Endothelial cell of umbilical vein (primary cell): ENCODE results near the gene GDF11. TPM values are rescaled to one million over a fixed set of nuclear protein-coding genes. Genes with fewer than 3 reads are reported as not detected.

ENCODE experiments used
- BruUV-seq: library from RNA; stranded (reverse); fragments of 400-500 nt; replicated peaks from 2 replicates; lab custom pipeline; 2021; lab: Mats Ljungman, UMichigan
- CTCF ChIA-PET: fragments of 300-600, 350-600 bp; sonication (Branson Sonifier 250); formaldehyde crosslinking; loops from one replicate; lab custom pipeline; 2021; ENCODE audit warnings: antibody characterized with exemption, inconsistent platforms; lab: Charles Lee
- POLR2A ChIA-PET: fragments of 300-600, 350-600 bp; sonication (Branson Sonifier 250); formaldehyde crosslinking; loops from one replicate; lab custom pipeline; 2021; ENCODE audit warnings: antibody characterized with exemption, inconsistent platforms; lab: Charles Lee
- DNase-seq: peaks from one replicate; pipeline ENCODE4 v3.0.0-alpha.2; 2011; ENCODE audit warnings: low read depth, low spot score
- FAIRE-seq: peaks from 2 replicates; lab custom pipeline; 2011; peaks lifted over from hg19 to GRCh38; lab: Jason Lieb, UNC
- H2AFZ ChIP-seq: 2 replicates; pipeline ENCODE4 v1.6.0; 2012; ENCODE audit warnings: low read depth, low read length, control low read depth, inconsistent platforms
- H3K27ac ChIP-seq: 2 replicates; pipeline ENCODE4 v1.5.1; 2011; ENCODE audit warnings: low read depth, mild to moderate bottlenecking, control low read depth, low read length, moderate library complexity; ENCODE audit not compliant: insufficient read depth
- H3K27me3 ChIP-seq, 2 experiments: 2 replicates each; pipeline versions ENCODE4 v1.6.0 to v1.6.1; 2011; ENCODE audit warnings: low read length in 2 of 2, mixed read lengths in 1 of 2; ENCODE audit not compliant: control insufficient read depth in 2 of 2, insufficient read depth in 2 of 2
- H3K36me3 ChIP-seq, 2 experiments: 2 replicates in 1 of 2; 3 replicates in 1 of 2; pipeline ENCODE4 v1.5.1; 2011; ENCODE audit warnings: low read length in 2 of 2, mild to moderate bottlenecking in 1 of 2, moderate library complexity in 1 of 2; ENCODE audit not compliant: control insufficient read depth in 2 of 2, insufficient read depth in 2 of 2; ENCODE audit errors: extremely low read depth in 1 of 2
- H3K4me1 ChIP-seq: 3 replicates; pipeline ENCODE4 v1.5.1; 2011; ENCODE audit warnings: mild to moderate bottlenecking, low read length; ENCODE audit not compliant: control insufficient read depth, insufficient read depth; ENCODE audit errors: extremely low read depth
- H3K4me2 ChIP-seq: 2 replicates; pipeline ENCODE4 v1.6.1; 2011; ENCODE audit warnings: low read length, control low read depth, mixed read lengths; ENCODE audit not compliant: insufficient read depth
- H3K4me3 ChIP-seq, 3 experiments: fragments of 200-600 bp in 1 of 3; sonication (generic), shearing (Covaris generic) in 1 of 3; replicated peaks in 1 of 3; 2 replicates each; pipeline ENCODE4 v1.5.1; 2011 to 2016; ENCODE audit warnings: control low read depth in 3 of 3, low read length in 3 of 3, mild to moderate bottlenecking in 2 of 3, inconsistent platforms in 1 of 3, low read depth in 1 of 3, moderate library complexity in 1 of 3; ENCODE audit not compliant: insufficient read depth in 1 of 3
- H3K79me2 ChIP-seq: 2 replicates; pipeline ENCODE4 v1.6.0; 2012; ENCODE audit warnings: low read length, inconsistent platforms; ENCODE audit not compliant: control insufficient read depth, insufficient read depth
- H3K9ac ChIP-seq: replicated peaks from 2 replicates; pipeline ENCODE3; 2011; ENCODE audit warnings: low read length, control low read depth; ENCODE audit not compliant: insufficient read depth; ENCODE audit errors: extremely low read depth
- H3K9me1 ChIP-seq: replicated peaks from 3 replicates; pipeline ENCODE4 v1.6.0; 2011; ENCODE audit warnings: mild to moderate bottlenecking, low read length; ENCODE audit not compliant: control insufficient read depth, insufficient read depth; ENCODE audit errors: extremely low read depth
- H3K9me3 ChIP-seq: replicated peaks from 2 replicates; pipeline ENCODE4 v1.5.1; 2012; ENCODE audit warnings: low read length, inconsistent platforms; ENCODE audit not compliant: control insufficient read depth, insufficient read depth
- H4K20me1 ChIP-seq: replicated peaks from 2 replicates; pipeline ENCODE3; 2011; ENCODE audit warnings: mild to moderate bottlenecking, low read length; ENCODE audit not compliant: control insufficient read depth, insufficient read depth; ENCODE audit errors: extremely low read depth
- CTCF ChIP-seq, 2 donors: IDR thresholded peaks; 1 replicate in 1 of 2; 2 replicates in 1 of 2; pipeline ENCODE4 v1.5.1; 2011; ENCODE audit warnings: low read length in 2 of 2, mild to moderate bottlenecking in 2 of 2, moderate library complexity in 2 of 2, control low read depth in 1 of 2, inconsistent platforms in 1 of 2, low read depth in 1 of 2; ENCODE audit not compliant: insufficient read depth in 1 of 2; ENCODE audit errors: extremely low read depth in 1 of 2
- FOS ChIP-seq: IDR thresholded peaks from 2 replicates; pipeline ENCODE4 v1.6.1; 2011; ENCODE audit warnings: mild to moderate bottlenecking, low read length, moderate library complexity, borderline replicate concordance; ENCODE audit not compliant: insufficient read depth
- JUN ChIP-seq: IDR thresholded peaks from 2 replicates; pipeline ENCODE4 v1.6.1; 2011; ENCODE audit warnings: borderline replicate concordance, low read depth; ENCODE audit not compliant: insufficient read length, insufficient read depth
- MAX ChIP-seq: IDR thresholded peaks from 2 replicates; pipeline ENCODE4 v1.6.1; 2011; ENCODE audit not compliant: insufficient read depth, insufficient read length
- MYC ChIP-seq: IDR thresholded peaks from one replicate; pipeline ENCODE4 v1.6.1; 2011; ENCODE audit warnings: mild to moderate bottlenecking, low read depth, low read length
- POLR2A ChIP-seq: IDR thresholded peaks from 2 replicates; pipeline ENCODE4 v1.6.1; 2012; ENCODE audit warnings: low read depth, mild to moderate bottlenecking, control low read depth, low read length
- dilution Hi-C: fragments of 300-500 bp; cut with MboI; formaldehyde crosslinking; loops from one replicate; pipeline ENCODE4 v1.15.0; 2019; ENCODE audit warnings: low sequenced_read_pairs; ENCODE audit not compliant: extremely low pct_ligation_motif_present
- intact Hi-C: fragments of 100-400 bp; cut with micrococcal nuclease; formaldehyde crosslinking; loops from one replicate; pipeline ENCODE4 v1.10.0; 2022
- polyA plus RNA-seq, 4 experiments: library from polyadenylated mRNA; depleted of rRNA in 3 of 4; stranded (reverse) in 3 of 4; unstranded in 1 of 4; fragments of >200 nt; gene quantifications; 2 replicates each; pipeline versions ENCODE4 v1.2.1 to v1.2.3, GENCODE V29; 2011 to 2012; ENCODE audit warnings: missing spikeins in 1 of 4
- total RNA-seq: library from RNA; stranded (reverse); gene quantifications from 2 replicates; pipeline ENCODE4 v1.2.3, GENCODE V29; 2021

The GDF11 gene
- total and polyA plus RNA-seq, 2 donors (not counting 3 experiments of a cell fraction or from before 2014, with no cell fraction given), result 10.0 to 18.7 TPM

- DNase-seq, result peak; percentile 19
- H3K4me2 ChIP-seq, result peak overlapping the region; percentile 87
- dilution Hi-C loops, result no loop called here
- peaks cover 28% of the 10 kb centered on the region for H3K4me1 ChIP-seq
- no peak for FAIRE-seq
- peaks cover 4 to 10% of the 10 kb centered on the region in 2 experiments for H3K27me3 ChIP-seq
- H3K36me3 ChIP-seq, result no peaks in the 10 kb centered on the region
- H3K9me3 ChIP-seq, result no peaks in the 10 kb centered on the region
- peak overlapping the region; percentile 89 for H3K9ac ChIP-seq
- intact Hi-C loops, result no loop called here
- H4K20me1 ChIP-seq, result no peaks in the 10 kb centered on the region
- H2AFZ ChIP-seq, result no peak overlapping the region
- H3K27ac ChIP-seq, result no peak overlapping the region
- TF ChIP-seq JUN, result no peak
- TF ChIP-seq FOS, result peak; percentile 57
- H3K4me3 ChIP-seq, result peak overlapping the region in 1 of 3 experiments; percentile 82
- no peaks in the 10 kb centered on the region for H3K79me2 ChIP-seq
- ChIA-PET POLR2A (no interaction called here), CTCF (interaction anchor here (0.9 to 11.1 kb wide), 5 partner anchors 20 to 472 kb away, joined by 3 to 151 read pairs (median 3); partner anchors contain the start of gene SMARCC2)
- H3K9me1 ChIP-seq, result no peaks in the 10 kb centered on the region
- BruUV-seq, result no TSS peak
Measured at GRCh38 chr12:55717011-55718007, 25.6 kb upstream of the GDF11 start.

GRCh38 chr12:55718015-55718414 lies 24.9 kb upstream of the GDF11 start:
- Histone ChIP-seq H3K4me2 (no peak overlapping the region), H3K4me1 (peaks cover 28% of the 10 kb centered on the region), H4K20me1 (no peaks in the 10 kb centered on the region), H3K9me1 (no peaks in the 10 kb centered on the region), H3K36me3 (no peaks in the 10 kb centered on the region), H3K27me3 (peaks cover 0 to 3% of the 10 kb centered on the region in 2 experiments), H3K4me3 (no peak overlapping the region), H3K27ac (no peak overlapping the region), H2AFZ (no peak overlapping the region), H3K9me3 (no peaks in the 10 kb centered on the region), H3K79me2 (no peaks in the 10 kb centered on the region), H3K9ac (no peak overlapping the region)
- FAIRE-seq, result peak; percentile 66
- no peak for DNase-seq
- dilution Hi-C loops (no loop called here), intact Hi-C loops (no loop called here)
- CTCF ChIA-PET, result interaction anchor here (1.0 to 11.1 kb wide), 3 partner anchors 19 to 63 kb away, joined by 3 to 151 read pairs (median 43); no protein-coding TSS in a partner anchor
- BruUV-seq, result no TSS peak
- TF ChIP-seq MAX, result no peak
- no peak for TF ChIP-seq JUN
- no peak for TF ChIP-seq POLR2A
- no peak for TF ChIP-seq CTCF (IDR thresholded peaks at IDR 0.05; ENCODE audit: extremely low read depth in 1 of 2, insufficient read depth in 1 of 2, low read depth in 1 of 2, low read length in 2 of 2)
- TF ChIP-seq MYC, result no peak
- no peak for TF ChIP-seq FOS
- POLR2A ChIA-PET, result no interaction called here
